ENCODE data around the gene FRMD4A.

The FRMD4A gene

DNA sequence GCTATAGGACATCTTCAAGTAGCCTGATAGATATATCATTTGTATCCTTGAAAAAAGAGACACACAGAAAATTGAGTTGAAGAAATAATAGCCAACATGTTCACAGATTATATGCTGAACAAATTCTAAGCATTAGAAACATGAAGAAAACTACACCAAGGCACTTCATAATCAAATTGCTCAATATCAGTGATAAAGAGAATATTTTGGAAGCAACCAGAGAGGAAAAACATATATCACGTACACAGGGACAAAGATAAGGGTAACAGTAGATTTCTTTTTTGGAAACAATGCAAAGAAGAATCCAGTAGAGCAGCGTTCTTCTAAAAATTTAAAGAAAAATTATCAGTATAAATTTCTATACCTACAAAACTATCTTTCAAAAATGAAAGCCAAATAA is 6.0 kb upstream of the FRMD4A start:
- DNase-seq = no peak

DNA sequence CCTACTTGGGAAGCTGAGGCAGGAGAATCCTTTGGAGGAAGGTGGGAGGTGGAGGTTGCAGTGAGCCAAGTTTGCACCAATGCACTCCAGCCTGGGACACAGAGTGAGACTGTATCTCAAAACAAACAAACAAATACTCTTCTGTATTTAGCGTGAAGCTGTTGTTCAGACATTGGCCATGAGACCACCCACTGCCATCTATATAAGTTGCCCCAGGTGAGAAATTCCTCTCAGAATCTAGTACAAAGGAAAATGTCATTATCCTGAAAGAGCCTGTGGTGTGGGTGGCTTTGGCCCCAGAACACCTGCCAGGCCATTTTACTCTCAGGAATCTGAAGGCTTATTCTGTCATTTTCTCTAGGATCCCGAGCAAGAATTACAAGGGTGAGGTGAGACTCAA is 4.0 kb upstream of the FRMD4A start:
- no peak for DNase-seq

DNA sequence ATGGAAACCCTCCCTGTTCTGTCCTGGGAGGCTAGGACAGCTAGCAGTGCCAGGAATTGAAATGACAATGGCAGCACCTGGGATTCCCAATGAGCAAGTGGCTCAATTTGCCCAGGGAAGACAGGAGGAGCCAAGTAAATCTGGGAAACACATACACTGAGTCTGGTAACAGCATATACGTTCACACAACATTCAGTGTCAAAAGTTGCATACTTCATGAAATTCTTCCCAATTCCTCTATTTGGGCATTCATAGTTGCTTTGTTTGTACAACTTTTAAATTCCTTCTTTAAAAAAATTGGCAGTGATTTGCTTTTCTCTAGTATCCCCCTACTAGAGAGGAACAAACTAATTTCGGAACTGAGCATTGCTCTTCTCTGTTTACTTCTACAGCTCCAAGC is 2.9 kb upstream of the FRMD4A start:
- DNase-seq = no peak

- DNase-seq = no peak
Measured at GRCh38 chr10:14332903-14333302, 2.2 kb upstream of the FRMD4A start.

DNA sequence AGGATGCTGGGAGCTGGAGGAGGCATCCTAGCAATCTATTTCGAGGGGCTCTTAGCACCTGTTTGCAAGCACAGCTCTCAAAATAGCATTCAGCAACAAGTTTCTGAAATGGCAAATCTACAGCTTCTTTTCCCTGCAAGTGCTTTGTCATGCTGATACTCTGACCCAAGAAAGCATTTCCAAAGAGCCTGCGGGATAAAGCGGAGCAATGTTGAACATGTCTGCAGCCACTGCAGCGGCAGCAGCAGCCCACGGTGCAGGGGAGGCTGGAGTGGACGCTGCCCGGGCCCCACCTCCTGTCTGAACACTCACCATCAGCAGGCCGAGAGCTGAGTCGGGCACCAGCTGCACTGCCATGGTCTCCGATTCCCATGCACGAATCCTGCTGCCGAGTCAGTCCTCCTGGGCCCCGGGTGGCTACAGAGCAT is 964 bp downstream of the FRMD4A start:
- DNase-seq = no peak

- DNase-seq = no peak
Measured at GRCh38 chr10:14328881-14329672, 1.6 kb downstream of the FRMD4A start.

GRCh38 chr10:14327527-14327926 is 3.2 kb downstream of the FRMD4A start:
- no peak for DNase-seq

DNA sequence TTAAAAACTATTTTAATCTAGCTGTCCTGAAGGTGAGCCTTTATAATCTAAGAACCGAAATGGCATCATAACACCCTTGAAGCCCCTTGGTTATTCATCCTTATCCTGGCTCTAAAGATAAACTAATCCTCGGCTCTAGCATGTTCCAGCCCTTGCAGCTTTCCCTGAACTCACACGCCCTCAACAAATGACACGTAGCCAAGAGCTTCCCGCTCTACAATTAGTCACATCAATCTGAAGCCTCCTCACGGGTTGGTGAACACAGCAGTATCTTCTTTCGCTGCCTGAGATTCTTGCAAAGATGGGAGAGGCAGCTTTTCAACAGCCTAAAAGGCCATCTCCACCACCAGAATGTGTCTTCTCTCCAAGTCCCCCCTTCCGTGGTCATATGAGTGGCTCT is 4.1 kb downstream of the FRMD4A start:
- no peak for DNase-seq

DNA sequence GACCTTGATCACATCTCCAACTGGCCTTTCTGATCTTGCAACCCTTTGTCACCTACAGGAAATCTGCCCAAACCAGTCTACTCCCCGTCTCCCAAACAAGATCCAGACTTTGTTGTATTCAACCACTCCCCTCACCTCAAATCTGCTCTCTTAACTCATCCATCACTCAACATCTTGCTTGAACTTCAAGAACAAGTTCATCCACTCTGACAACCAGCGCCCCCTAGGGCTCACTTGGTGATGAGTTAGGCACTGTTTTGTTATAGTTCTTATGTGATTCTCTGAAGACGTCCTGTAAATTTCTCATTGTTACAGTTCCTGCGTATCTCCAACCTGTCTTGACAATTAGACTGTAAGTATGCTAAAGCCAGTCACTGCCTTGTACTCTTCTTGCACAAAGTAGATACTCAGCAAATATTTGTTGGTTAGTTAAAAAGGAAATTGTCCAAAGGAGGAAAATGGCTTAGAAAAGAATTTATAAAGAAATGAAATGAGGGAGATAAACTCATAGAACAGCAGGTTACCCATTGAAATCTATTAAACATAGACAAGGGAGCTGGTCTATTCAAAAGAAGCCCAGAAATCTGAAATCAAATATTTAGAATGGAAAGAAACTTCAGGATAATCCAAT is 5.3 kb downstream of the FRMD4A start:
- peak; percentile 20 to 25 for DNase-seq

DNA sequence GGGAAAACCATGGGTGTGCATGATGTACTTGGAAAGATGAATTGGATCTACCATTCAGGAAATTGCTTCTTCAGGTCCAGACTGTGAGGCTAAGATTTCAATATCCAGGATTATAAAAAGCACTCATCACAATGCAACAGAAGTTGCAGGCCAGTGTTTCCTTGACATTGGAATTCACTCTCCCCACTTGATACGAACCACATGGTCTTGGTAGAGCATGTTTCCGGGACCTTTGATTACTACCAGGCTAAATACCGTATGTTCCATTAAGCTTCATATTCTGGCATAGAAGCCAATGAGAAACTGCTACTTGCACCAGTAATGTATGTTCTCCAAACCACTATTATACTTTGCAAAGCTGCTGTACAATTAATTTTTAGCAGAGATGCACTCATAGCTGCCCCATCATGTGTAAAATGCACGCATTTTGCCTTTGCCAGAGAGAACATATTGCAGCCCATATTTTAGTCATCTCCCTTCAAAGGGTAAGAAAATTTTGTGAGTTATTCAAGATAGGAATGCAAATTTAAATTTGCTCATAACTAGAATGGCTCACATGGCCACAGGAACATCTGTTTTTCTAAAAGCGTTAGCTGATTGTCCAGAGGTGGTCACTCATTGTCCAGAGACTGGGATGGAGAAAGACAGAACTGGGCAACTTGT is 8.1 kb downstream of the FRMD4A start:
- no peak for DNase-seq

GRCh38 chr10:14318007-14318406 is 12.7 kb downstream of the FRMD4A start:
- no peak for DNase-seq

DNA sequence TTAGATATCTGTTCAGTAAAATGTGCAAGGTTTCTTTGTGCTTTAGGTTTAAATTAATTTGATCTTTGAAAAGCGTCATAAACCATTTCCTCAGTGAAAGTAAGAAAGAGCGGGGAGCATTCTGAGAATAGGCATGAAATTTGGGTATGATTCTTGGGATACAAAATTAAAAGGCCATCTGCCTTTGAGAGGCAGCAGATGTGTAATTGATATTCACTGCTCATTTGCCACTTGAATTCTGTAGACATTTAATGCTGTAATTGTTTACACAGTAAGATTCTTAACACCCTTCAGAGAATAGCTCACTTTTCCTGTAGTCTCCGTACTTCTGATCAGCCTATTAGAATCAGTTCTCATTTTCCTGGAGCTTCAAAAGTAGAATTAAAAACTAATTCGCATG is 18.7 kb downstream of the FRMD4A start:
- no peak for DNase-seq

- DNase-seq = no peak
Measured at GRCh38 chr10:14311206-14311957, 19.3 kb downstream of the FRMD4A start.

- DNase-seq = no peak
Measured at GRCh38 chr10:14309593-14309992, 21.1 kb downstream of the FRMD4A start.

DNA sequence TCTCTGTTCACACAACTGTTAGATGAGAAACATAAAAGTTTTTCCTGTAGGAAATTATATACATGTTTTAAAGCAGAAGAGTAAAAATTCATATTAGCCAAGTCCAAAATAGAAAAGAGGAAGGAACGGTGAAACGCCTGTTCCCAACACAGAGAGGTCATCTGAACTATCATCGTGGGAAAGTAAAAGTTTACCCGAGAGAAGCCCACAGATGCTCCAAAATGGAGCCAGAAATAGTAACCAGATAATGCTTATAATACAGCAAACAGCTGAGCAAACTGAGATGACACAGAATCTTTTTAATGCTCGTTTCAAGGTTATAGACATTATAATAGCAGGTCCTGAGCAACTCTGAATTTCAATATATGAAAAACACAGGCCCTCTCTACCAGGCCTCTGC is 24.5 kb downstream of the FRMD4A start:
- DNase-seq = no peak

GRCh38 chr10:14304046-14304445 is 26.7 kb downstream of the FRMD4A start:
- no peak for DNase-seq

GRCh38 chr10:14302035-14302434 is 28.7 kb downstream of the FRMD4A start:
- no peak for DNase-seq

GRCh38 chr10:14299556-14299955 is 31.2 kb downstream of the FRMD4A start:
- no peak for DNase-seq

DNA sequence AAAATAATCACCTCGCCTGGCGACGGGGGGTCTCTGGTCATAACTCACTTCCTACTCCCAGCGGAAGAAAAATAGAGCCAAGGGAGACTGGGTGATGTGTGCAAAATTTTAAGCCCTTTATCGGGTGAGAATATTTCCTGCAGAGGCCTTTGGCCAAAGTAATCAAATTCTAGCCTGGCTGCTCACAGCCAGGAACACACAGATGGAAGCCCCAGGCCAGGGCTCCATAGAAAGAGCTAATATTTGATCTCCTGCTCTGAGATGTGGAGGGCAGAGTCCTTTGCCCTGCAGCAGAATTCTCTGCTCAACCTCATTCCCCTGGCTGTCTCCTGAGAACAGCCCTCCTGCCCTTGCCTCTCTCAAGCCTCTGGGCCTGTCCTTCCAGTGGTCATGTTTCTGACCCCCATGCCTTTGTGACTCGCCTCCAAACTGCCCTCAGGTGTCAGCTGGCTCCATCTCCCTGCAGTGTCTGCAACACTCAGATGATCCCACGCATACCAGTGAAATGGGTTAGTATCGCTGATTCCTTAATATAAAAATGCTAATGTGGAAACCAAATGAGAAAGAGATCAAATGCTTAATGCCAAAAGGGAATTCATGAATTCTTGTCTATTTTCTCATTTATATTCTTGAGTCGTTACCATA is 34.5 kb downstream of the FRMD4A start:
- no peak for DNase-seq

DNA sequence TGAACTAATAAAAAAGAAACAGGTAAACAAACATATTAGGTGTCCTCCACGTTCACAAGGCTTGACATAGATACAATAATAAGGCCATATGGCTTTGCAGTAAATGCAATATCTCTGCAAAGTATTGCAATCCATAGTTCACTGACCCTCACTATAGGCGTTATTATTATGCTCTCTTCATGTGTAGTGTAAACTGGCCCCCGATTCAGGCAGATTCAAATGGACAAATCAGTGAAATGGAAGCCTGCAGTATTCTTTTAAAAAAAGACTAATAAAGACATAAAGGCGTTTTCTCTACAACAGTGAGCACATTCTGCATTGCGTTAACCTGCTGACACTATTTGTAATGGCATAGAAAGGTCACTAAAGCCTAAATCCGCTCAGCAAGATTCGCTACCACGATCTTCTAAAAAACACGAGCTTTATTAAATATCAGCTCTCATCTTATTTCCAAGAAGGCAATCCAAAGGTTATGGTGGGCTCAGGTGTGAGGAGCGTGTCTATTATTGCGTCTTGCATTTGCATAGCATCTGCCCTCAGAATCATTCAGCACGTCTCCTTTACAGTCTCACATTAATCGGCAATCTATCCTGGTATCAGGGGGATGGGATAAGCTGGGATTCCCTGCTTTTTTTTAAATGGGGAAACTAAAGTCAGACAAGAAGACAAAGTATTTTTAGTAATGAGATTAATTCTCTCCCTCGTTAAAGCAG is 36.2 kb downstream of the FRMD4A start:
- DNase-seq = no peak

GRCh38 chr10:14293526-14293925 is 37.2 kb downstream of the FRMD4A start:
- DNase-seq = no peak

DNA sequence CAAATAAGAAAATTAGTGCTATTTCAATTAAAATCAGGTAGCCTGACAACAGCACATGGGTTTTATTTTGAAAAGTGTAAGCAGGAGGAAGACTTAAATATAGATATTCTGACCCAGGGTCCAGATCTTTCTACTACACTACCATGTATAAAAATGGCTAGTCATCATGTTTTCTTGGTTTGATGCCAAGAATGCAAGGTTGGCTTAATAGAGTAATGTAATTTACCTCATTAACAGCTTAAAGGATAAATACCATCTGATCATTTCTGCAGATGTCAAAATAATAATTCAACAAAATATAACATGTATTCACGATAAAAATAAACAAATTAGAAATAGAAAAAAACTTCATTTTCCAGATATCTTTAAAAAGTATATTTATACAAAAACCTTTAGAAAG is 39.4 kb downstream of the FRMD4A start:
- no peak for DNase-seq
